SK-N-SH (cell line): ENCODE measurements around the gene CCDC152. TPM values are rescaled to one million over a fixed set of nuclear protein-coding genes. Genes with fewer than 3 reads are reported as not detected.

Experiments
- CTCF ChIA-PET: fragments of 300-600, 350-600 bp; formaldehyde crosslinking; extraction: SDS; loops from one replicate; lab custom pipeline; 2021; lab: Yijun Ruan, JAX
- POLR2A ChIA-PET: fragments of 350-600 bp; sonication (Branson Sonifier 250); formaldehyde crosslinking; extraction: SDS; loops from one replicate; lab custom pipeline; 2020; ENCODE audit warnings: antibody characterized with exemption, inconsistent platforms; lab: Yijun Ruan, JAX
- DNase-seq: peaks from one replicate; pipeline ENCODE4 v3.0.0; 2012
- H2AFZ ChIP-seq: fragments of 200-600 bp; sonication (generic); 2 replicates; pipeline ENCODE4 v1.8.1; 2016; ENCODE audit warnings: antibody characterized with exemption, mild to moderate bottlenecking, low read depth
- H3F3A ChIP-seq: fragments of 200-600 bp; sonication (generic); replicated peaks from 2 replicates; pipeline ENCODE3; 2016; ENCODE audit warnings: antibody characterized with exemption, mild to moderate bottlenecking; ENCODE audit not compliant: insufficient read depth
- H3K27ac ChIP-seq, 2 experiments: fragments of 200-500 bp in 1 of 2; fragments of 200-600 bp in 1 of 2; sonication (Bioruptor generic) in 1 of 2; sonication (generic), shearing (Covaris generic) in 1 of 2; 2 replicates each; pipeline versions ENCODE4 v1.5.1 to v1.6.1; 2014 to 2016; ENCODE audit warnings: low read depth in 2 of 2, inconsistent platforms in 1 of 2, low read length in 1 of 2, mild to moderate bottlenecking in 1 of 2, mixed read lengths in 1 of 2
- H3K27me3 ChIP-seq: fragments of 200-600 bp; sonication (generic), shearing (Covaris generic); 2 replicates; pipeline ENCODE4 v1.6.1; 2016; ENCODE audit warnings: mixed run types; ENCODE audit not compliant: insufficient read depth
- H3K36me3 ChIP-seq, 2 experiments: fragments of 200-500 bp in 1 of 2; fragments of 200-600 bp in 1 of 2; sonication (Bioruptor generic) in 1 of 2; sonication (generic) in 1 of 2; replicated peaks in 1 of 2; 2 replicates each; pipeline versions ENCODE3 to v1.5.1; 2014 to 2016; ENCODE audit warnings: low read length in 1 of 2, mild to moderate bottlenecking in 1 of 2; ENCODE audit not compliant: insufficient read depth in 2 of 2, control insufficient read depth in 1 of 2
- H3K4me1 ChIP-seq, 2 experiments: fragments of 200-500 bp in 1 of 2; fragments of 200-600 bp in 1 of 2; sonication (Bioruptor generic) in 1 of 2; sonication (generic), shearing (Covaris generic) in 1 of 2; 2 replicates each; pipeline versions ENCODE4 v1.5.1 to v1.6.1; 2014 to 2016; ENCODE audit warnings: low read depth in 1 of 2, low read length in 1 of 2, mixed run types in 1 of 2; ENCODE audit not compliant: insufficient read depth in 2 of 2, control insufficient read depth in 1 of 2
- H3K4me2 ChIP-seq: fragments of 200-600 bp; sonication (generic), shearing (Covaris generic); 2 replicates; pipeline ENCODE4 v1.6.1; 2017; ENCODE audit warnings: mixed run types
- H3K4me3 ChIP-seq, 2 experiments: fragments of 200-500 bp in 1 of 2; fragments of 200-600 bp in 1 of 2; sonication (Bioruptor generic) in 1 of 2; sonication (generic), shearing (Covaris generic) in 1 of 2; 2 replicates each; pipeline versions ENCODE4 v1.5.1 to v1.8.1; 2014 to 2016; ENCODE audit warnings: low read depth in 2 of 2, inconsistent platforms in 1 of 2, low read length in 1 of 2, mild to moderate bottlenecking in 1 of 2, mixed read lengths in 1 of 2, moderate library complexity in 1 of 2
- H3K79me2 ChIP-seq: fragments of 200-600 bp; sonication (generic); 2 replicates; pipeline ENCODE4 v1.8.1; 2017; ENCODE audit warnings: mild to moderate bottlenecking; ENCODE audit not compliant: insufficient read depth
- H3K9ac ChIP-seq: fragments of 200-600 bp; sonication (generic); 2 replicates; pipeline ENCODE4 v1.6.1; 2017; ENCODE audit warnings: mixed run types
- H3K9me2 ChIP-seq: fragments of 200-600 bp; sonication (generic); 2 replicates; pipeline ENCODE4 v1.6.1; 2017; ENCODE audit warnings: mixed run types
- H3K9me3 ChIP-seq: fragments of 200-600 bp; sonication (generic); 2 replicates; pipeline ENCODE4 v1.6.1; 2017; ENCODE audit warnings: mixed run types, mild to moderate bottlenecking, moderate library complexity
- H4K20me1 ChIP-seq: fragments of 200-600 bp; sonication (generic); 2 replicates; pipeline ENCODE4 v1.6.1; 2017; ENCODE audit warnings: mild to moderate bottlenecking, mixed run types; ENCODE audit not compliant: insufficient read depth
- CHD2 ChIP-seq: fragments of 150-350 bp; IDR thresholded peaks from 2 replicates; pipeline ENCODE4 v1.6.1; 2018; ENCODE audit warnings: low read length; ENCODE audit not compliant: partially characterized antibody
- CTCF ChIP-seq: fragments of 200-600 bp; sonication (generic); IDR thresholded peaks from 2 replicates; pipeline ENCODE4 v1.6.1; 2017; ENCODE audit warnings: antibody characterized with exemption, mild to moderate bottlenecking, moderate library complexity
- ELF1 ChIP-seq: IDR thresholded peaks from 2 replicates; pipeline ENCODE4 v1.4.0; 2012
- EP300 ChIP-seq, 2 experiments: IDR thresholded peaks; 2 replicates each; pipeline versions ENCODE4 v1.4.0 to v1.6.1; 2012; ENCODE audit warnings: borderline replicate concordance in 1 of 2, low read depth in 1 of 2, low read length in 1 of 2
- EZH2phosphoT487 ChIP-seq: fragments of 200-600 bp; sonication (generic); IDR thresholded peaks from 2 replicates; pipeline ENCODE4 v1.6.1; 2017; ENCODE audit warnings: low read depth, mixed run types, mild to moderate bottlenecking, antibody characterized with exemption, moderate library complexity, borderline replicate concordance
- FOXJ3 ChIP-seq: sonication (generic); formaldehyde crosslinking; IDR thresholded peaks from 2 replicates; pipeline ENCODE4 v1.5.1; 2020; ENCODE audit warnings: mild to moderate bottlenecking, missing genetic modification reagents
- FOXM1 ChIP-seq: IDR thresholded peaks from 2 replicates; pipeline ENCODE4 v1.4.0; 2012; ENCODE audit warnings: low read depth, mild to moderate bottlenecking
- GABPA ChIP-seq: IDR thresholded peaks from 2 replicates; pipeline ENCODE4 v1.4.0; 2012; ENCODE audit warnings: low read depth, mild to moderate bottlenecking
- JUND ChIP-seq: IDR thresholded peaks from 2 replicates; pipeline ENCODE4 v1.4.0; 2012
- MEF2A ChIP-seq: IDR thresholded peaks from 2 replicates; pipeline ENCODE4 v1.4.0; 2012; ENCODE audit warnings: low read depth, borderline replicate concordance
- MXI1 ChIP-seq: IDR thresholded peaks from 2 replicates; pipeline ENCODE4 v1.6.1; 2012; ENCODE audit warnings: mild to moderate bottlenecking, low read depth, low read length, improper control_type of control experiment
- NFIC ChIP-seq: IDR thresholded peaks from 2 replicates; pipeline ENCODE4 v1.4.0; 2012; ENCODE audit warnings: borderline replicate concordance
- REST ChIP-seq: IDR thresholded peaks from 2 replicates; pipeline ENCODE4 v1.6.1; 2012; ENCODE audit warnings: mild to moderate bottlenecking, low read depth, low read length, moderate library complexity
- SIN3A ChIP-seq: IDR thresholded peaks from 2 replicates; pipeline ENCODE4 v1.6.1; 2012; ENCODE audit warnings: low read depth, mild to moderate bottlenecking, low read length, moderate library complexity, borderline replicate concordance
- SMC3 ChIP-seq: IDR thresholded peaks from 2 replicates; pipeline ENCODE4 v1.6.1; 2012; ENCODE audit warnings: low read depth, low read length, improper control_type of control experiment
- TAF1 ChIP-seq: IDR thresholded peaks from 2 replicates; pipeline ENCODE4 v1.6.1; 2012; ENCODE audit warnings: low read depth, mild to moderate bottlenecking, low read length, moderate library complexity, borderline replicate concordance
- TEAD4 ChIP-seq: IDR thresholded peaks from 2 replicates; pipeline ENCODE4 v1.4.0; 2012; ENCODE audit warnings: mild to moderate bottlenecking, borderline replicate concordance; ENCODE audit not compliant: insufficient read depth
- WGBS: methylation state at CpG from one replicate; pipeline ENCODE4 v1.1.6; 2017; ENCODE audit warnings: low lambda C conversion rate; 5-methylcytosine and 5-hydroxymethylcytosine counted together
- polyA plus RNA-seq, 3 experiments: library from polyadenylated mRNA; depleted of rRNA; stranded (reverse); fragments of >200 nt; gene quantifications; 2 replicates each; pipeline ENCODE4 v1.2.3, GENCODE V29; 2012
- TF ChIP-seq, protein P1 (sequence below): fragments of 150-350 bp; IDR thresholded peaks from 2 replicates; pipeline ENCODE4 v1.6.1; 2017; ENCODE audit warnings: antibody characterized with exemption, low read length, low read depth, borderline replicate concordance
- TF ChIP-seq, protein P2 (sequence below): IDR thresholded peaks from 2 replicates; pipeline ENCODE4; 2012

Gene CCDC152
- polyA plus RNA-seq, 1 of the 3 experiments (the other 2 are of a cell fraction), result 2.1 TPM

GRCh38 chr5:42826757-42827515, 70.3 kb downstream of the CCDC152 start (continued):
- no peak for TF ChIP-seq MEF2A
- no peak for TF ChIP-seq CHD2
- TF ChIP-seq FOXM1, result no peak
- no peak for TF ChIP-seq NFIC
- TF ChIP-seq EP300 (IDR thresholded peaks at IDR 0.05; ENCODE audit: borderline replicate concordance in 1 of 2, low read depth in 1 of 2, low read length in 1 of 2), result no peak
- no peak for TF ChIP-seq TAF1
- TF ChIP-seq ELF1, result no peak
- no peak for TF ChIP-seq FOXJ3 (CRISPR knock-in tag)
- no peak for TF ChIP-seq SMC3
- TF ChIP-seq TEAD4, result no peak
- TF ChIP-seq CTCF, result no peak
- TF ChIP-seq SIN3A, result no peak
- TF ChIP-seq, all 33 proteins: peak for 0

DNA sequence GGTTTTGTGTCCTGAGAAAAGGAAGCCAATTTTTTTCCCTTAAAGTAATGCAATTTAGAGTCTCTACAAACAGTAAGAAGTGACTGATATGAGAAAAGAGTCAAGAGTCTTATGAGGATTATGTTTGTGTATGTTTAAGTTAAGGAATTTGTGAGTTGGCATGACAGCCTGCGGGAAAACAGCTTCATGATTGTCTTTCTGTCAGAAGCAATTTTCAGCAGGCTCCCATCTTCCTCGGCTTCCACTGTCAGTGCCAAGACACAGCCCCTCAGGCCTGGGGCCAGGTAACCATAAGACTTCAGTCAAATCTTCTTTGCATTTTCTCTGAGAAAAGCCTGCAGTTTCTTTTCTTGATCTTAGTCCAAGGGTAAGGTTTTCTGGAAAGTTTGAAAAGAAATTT, 72.1 kb downstream of the CCDC152 start:
- no peaks in the 10 kb centered on the region for H3F3A ChIP-seq
- no peaks in the 10 kb centered on the region for H3K9me3 ChIP-seq
- no peak overlapping the region for H2AFZ ChIP-seq
- H3K4me3 ChIP-seq, result no peak overlapping the region
- ChIA-PET POLR2A (no interaction called here), CTCF (no interaction called here)
- no peaks in the 10 kb centered on the region for H3K79me2 ChIP-seq
- no peaks in the 10 kb centered on the region for H3K36me3 ChIP-seq
- no peaks in the 10 kb centered on the region for H3K9me2 ChIP-seq
- H3K4me2 ChIP-seq, result no peak overlapping the region
- no peaks in the 10 kb centered on the region for H4K20me1 ChIP-seq
- no peaks in the 10 kb centered on the region for H3K4me1 ChIP-seq
- H3K9ac ChIP-seq, result no peak overlapping the region
- DNase-seq, result no peak
- 5% methylated on average over 2 of the region's 2 CpGs for WGBS
- TF ChIP-seq SIN3A (no peak), FOXM1 (no peak), ELF1 (no peak), GABPA (no peak), MXI1 (no peak)
- peaks cover 19% of the 10 kb centered on the region; the same call in 1 of the 2 replicates for H3K27me3 ChIP-seq
- no peak overlapping the region for H3K27ac ChIP-seq

DNA sequence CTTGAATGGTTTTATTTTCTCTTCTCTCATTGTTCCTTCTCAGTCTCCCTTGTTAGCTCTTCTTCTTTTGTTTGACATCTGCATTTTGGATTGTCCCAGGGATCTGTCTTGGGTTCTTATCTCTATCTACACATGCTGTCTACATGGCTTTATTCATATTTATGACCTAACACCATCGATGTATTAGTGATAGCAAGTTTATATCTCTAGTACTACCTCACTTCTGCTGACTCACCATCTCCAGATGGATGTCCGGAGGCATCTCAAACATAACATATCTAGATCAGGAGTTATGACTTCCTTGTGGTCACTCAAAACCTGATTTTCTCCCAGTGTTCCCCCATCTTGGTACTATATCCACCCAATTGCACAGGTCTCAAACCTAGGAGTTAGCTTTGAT, 74.3 kb downstream of the CCDC152 start:
- DNase-seq, result no peak
- Histone ChIP-seq H3K9me2 (no peaks in the 10 kb centered on the region), H3K9me3 (no peaks in the 10 kb centered on the region), H2AFZ (no peak overlapping the region), H4K20me1 (no peaks in the 10 kb centered on the region), H3K4me2 (no peak overlapping the region), H3F3A (no peaks in the 10 kb centered on the region), H3K9ac (no peak overlapping the region), H3K4me1 (no peaks in the 10 kb centered on the region), H3K36me3 (no peaks in the 10 kb centered on the region), H3K27me3 (peaks cover 19% of the 10 kb centered on the region; the same call in 1 of the 2 replicates), H3K79me2 (no peaks in the 10 kb centered on the region), H3K27ac (no peak overlapping the region), H3K4me3 (no peak overlapping the region)
- POLR2A ChIA-PET, result no interaction called here
- 9% methylated on average over 2 of the region's 2 CpGs for WGBS
- CTCF ChIA-PET, result no interaction called here
- TF ChIP-seq, protein P1, sequence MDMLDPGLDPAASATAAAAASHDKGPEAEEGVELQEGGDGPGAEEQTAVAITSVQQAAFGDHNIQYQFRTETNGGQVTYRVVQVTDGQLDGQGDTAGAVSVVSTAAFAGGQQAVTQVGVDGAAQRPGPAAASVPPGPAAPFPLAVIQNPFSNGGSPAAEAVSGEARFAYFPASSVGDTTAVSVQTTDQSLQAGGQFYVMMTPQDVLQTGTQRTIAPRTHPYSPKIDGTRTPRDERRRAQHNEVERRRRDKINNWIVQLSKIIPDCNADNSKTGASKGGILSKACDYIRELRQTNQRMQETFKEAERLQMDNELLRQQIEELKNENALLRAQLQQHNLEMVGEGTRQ, result no peak
- TF ChIP-seq MXI1 (no peak), JUND (no peak), EZH2phosphoT487 (no peak), REST (no peak)
- TF ChIP-seq, protein P2, sequence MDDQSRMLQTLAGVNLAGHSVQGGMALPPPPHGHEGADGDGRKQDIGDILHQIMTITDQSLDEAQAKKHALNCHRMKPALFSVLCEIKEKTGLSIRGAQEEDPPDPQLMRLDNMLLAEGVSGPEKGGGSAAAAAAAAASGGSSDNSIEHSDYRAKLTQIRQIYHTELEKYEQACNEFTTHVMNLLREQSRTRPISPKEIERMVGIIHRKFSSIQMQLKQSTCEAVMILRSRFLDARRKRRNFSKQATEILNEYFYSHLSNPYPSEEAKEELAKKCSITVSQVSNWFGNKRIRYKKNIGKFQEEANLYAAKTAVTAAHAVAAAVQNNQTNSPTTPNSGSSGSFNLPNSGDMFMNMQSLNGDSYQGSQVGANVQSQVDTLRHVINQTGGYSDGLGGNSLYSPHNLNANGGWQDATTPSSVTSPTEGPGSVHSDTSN, result no peak
